NCI-H1436 (cell line): ENCODE measurements around the gene TM2D1.

Experiments
- DNase-seq: peaks from one replicate; lab custom pipeline; 2025; lab: John Stamatoyannopoulos, UW

The TM2D1 gene

DNA sequence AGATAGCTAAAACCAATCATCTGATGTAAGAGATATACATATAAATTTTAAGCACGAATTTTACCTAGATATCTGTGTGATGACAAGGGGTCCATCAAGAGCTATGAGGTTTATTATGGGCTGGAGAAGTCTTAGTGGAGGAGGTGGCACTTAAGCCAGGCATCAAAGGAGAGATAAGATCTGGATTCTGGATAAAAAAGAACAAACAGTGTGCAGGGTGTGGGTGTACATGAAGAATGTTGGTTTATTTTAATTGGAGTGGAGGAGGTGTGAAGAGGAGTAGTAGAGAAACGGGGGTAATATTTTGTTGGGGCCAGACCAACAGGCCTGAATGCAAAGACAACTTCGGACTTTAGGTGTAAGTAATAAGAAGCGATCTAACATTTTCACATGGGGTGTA, 80.6 kb downstream of the TM2D1 start:
- DNase-seq, result no peak

DNA sequence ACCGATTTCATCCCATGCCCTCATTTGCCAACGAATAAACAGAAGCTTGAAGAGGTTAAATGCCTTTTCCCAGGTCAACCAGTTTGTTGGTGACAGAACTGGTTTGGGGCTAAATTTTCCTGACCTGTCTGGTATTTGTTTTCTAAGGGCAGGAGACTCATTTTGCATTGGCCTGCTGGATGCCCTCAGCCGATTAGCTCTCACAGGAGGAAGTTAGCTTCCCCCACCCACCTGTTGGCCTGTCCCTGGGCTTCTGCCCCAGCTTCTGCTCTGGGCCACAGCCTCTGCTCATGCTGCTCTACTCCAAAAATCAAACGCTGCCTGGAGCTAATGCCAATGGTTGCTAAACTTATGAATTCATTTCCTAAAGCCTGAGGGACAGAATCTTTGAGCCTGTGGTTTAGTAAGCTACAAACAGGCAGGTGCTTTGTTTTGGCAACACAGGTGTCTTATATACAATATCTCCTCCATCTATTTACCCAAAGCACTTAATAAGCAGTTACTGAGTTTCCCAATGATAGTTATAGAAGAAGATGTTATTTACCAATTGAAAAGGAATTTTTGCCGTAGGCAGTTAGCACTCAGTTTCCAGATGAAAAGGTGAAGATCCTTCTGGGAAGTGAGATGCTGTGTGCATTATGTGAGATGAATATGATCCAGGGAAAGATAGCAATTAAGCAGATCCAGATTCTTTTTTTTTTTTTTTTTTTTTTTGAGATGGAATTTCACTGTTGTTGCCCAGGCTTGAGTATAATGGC, 82.3 kb downstream of the TM2D1 start:
- DNase-seq, result no peak

GRCh38 chr1:61641578-61642336, 83.2 kb downstream of the TM2D1 start:
- no peak for DNase-seq

DNA sequence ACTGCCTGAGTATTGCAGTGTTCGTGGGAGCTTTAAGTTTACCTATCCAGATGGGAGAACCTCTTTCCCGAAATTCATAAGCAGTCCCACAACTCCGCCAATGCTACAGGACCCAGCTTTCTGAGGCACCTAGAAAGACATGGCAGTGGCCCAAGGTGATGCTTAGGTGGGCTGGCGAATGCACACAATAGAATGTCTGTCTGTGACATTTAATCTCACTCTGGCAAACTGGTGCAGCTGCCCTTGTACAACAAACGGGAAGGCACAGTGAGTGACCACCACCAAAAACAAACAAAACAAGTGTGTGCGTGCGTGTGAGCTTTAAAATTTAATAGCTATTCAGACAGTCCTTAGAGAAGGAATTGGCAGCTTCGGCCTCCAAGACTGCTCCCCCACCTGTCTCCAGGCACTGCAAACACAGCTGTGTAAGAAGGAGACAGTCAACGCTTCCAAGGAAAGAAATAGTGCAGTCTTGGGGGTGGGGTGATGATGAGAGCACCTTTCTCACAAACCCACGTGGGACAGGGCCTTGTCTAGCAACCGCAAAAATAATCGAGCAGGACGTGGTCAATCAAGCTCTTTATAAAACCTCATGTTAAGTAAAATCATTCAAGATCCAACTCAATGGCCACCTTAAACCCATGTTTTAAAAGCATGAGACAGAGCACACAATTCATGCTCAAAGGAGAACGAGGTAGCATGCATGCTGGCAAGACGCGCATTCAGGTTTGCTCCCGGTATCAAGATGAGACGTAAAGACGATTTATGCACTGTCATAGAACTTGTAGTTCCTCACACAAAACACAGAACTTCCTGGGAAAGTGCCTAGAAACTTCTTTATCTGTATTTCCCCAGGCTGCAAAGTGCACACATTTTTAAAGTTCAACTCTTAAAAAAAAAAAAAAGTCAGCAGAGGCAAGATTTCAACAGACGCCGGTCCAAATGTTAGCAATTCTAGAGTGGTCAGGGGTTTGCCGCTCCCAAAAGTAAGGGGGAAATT, 84.1 kb downstream of the TM2D1 start:
- no peak for DNase-seq

GRCh38 chr1:61639608-61640336, 85.2 kb downstream of the TM2D1 start:
- no peak for DNase-seq

- DNase-seq, result no peak
Observed at GRCh38 chr1:61638911-61639605, 85.9 kb downstream of the TM2D1 start.

DNA sequence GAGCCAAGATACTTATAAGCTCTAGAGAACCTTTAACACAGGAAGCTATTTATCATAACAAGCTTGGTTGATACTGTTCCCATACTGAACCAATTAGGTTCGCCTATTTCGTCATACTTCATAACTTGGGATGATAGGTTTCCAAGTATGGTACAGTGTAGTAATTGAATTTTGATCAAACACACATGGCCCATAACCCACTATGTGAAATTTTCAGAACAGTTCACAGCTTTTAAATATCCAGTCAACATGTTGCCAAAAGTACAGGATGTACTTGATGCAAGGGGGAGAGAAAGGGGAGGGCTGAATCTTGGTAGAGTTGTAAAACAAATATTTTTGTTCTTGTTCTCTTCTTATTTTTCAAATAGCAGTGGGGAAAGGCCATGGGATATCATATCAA, 86.6 kb downstream of the TM2D1 start:
- no peak for DNase-seq

DNA sequence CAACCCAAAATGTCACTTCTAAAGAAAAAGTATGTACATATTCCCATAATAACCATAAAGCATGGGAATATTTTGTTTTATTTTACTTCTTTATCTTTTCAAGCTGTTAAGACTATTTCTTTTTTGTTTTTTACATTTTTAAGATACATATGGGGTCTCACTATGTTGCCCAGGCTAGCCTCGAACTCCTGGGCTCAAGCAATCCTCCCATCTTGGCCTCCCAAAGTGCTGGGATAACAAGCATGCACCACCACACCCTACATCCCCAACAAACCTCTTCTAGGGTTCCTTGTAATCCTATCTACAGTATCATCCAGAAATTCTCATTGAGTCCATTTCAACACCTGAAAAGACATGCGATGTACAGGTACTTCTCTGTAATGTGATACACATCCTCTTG, 87.5 kb downstream of the TM2D1 start:
- DNase-seq, result no peak

GRCh38 chr1:61636814-61637213, 88.1 kb downstream of the TM2D1 start:
- no peak for DNase-seq

GRCh38 chr1:61636376-61636775, 88.6 kb downstream of the TM2D1 start:
- no peak for DNase-seq

DNA sequence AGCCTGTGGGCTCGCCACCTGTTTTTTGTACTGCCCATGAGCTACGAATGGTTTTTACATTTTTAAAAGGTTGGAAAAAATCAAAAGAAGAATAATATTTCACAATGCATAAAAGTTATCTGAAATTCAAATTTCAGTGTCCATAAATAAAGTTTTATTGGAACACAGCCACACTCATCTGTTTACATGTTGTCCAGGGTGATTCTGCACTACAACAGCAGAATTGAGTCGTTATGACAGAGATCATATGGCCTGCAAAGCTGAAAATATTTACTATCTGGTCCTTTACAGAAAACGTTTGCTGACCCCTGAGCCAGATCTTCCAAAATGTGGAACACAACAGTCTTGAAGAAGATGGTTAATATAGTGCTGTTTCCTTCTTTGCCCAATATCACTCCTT, 89.4 kb downstream of the TM2D1 start:
- DNase-seq, result no peak

GRCh38 chr1:61631436-61631835, 93.5 kb downstream of the TM2D1 start:
- no peak for DNase-seq
